NAMALWA (cell line): ENCODE results near the gene PGA3.
A peak's percentile ranks its signal among the peaks of the same experiment; 100 is the strongest.
"Not testable (repeated sequence)": the region's sequence is repeated elsewhere in the genome, so short reads cannot be mapped to it uniquely, and the experiment has no call there.

Experiments
- DNase-seq: peaks from one replicate; pipeline ENCODE4 v3.0.0-alpha.2; 2015; ENCODE audit warnings: low spot score

The PGA3 gene

DNA sequence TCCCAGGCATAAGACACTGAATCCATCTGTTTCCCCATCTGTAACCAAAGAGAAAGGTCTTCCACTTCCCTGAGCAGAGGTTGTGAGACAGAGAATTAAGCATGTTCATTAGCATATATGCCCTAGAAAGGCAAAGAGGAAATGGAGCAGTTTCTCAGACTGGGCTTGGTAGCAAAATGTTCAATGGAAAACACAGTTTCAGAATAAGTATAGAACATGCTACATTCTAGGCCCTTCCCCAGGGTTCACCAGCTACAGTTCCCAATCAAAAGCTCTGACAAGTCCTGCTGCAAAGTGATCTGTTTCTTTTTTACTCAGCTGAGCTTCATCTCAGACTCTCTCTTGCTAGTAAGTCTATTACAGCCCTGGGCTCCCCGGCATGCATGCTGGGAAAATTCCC lies 49.0 kb downstream of the PGA3 start:
- DNase-seq = not testable (repeated sequence)

GRCh38 chr11:61254403-61255025 lies 51.2 kb downstream of the PGA3 start:
- peak; percentile 75 for DNase-seq

- DNase-seq = no peak
Observed at GRCh38 chr11:61256710-61257482, 53.6 kb downstream of the PGA3 start.

- DNase-seq = no peak
Observed at GRCh38 chr11:61258546-61258945, 55.2 kb downstream of the PGA3 start.

- DNase-seq = no peak
Observed at GRCh38 chr11:61259363-61259762, 56.0 kb downstream of the PGA3 start.
